Measurements from ENCODE around the gene UMAD1. TPM values are rescaled to one million over a fixed set of nuclear protein-coding genes. Genes with fewer than 3 reads are reported as not detected.

Gene UMAD1
- total and polyA plus RNA-seq, 2 of the 4 experiments (the other 2 are of a cell fraction), result 5.2 to 8.4 TPM

GRCh38 chr7:7699970-7700369 lies 59.4 kb downstream of the UMAD1 start:
- Histone ChIP-seq H2AFZ (replicated peaks; ENCODE audit: low read length, poor library complexity) (no peak overlapping the region), H3K79me1 (ENCODE audit: low read depth in 1 of 2, low read length in 2 of 2) (peaks cover 2 to 6% of the 10 kb centered on the region in 2 experiments; a peak in 2 of 4 replicates), H3K18ac (ENCODE audit: low read depth, low read length) (peak overlapping the region; percentile 91; the same call in 1 of the 2 replicates), H3K4me1 (ENCODE audit: control insufficient read depth, insufficient read depth, low read length) (peaks cover 4% of the 10 kb centered on the region; the same call in 1 of the 2 replicates), H3K9me3 (ENCODE audit: control insufficient read depth, insufficient read depth, low read length) (peaks cover 6% of the 10 kb centered on the region; the same call in 1 of the 2 replicates), H3K4me2 (ENCODE audit: low read depth, low read length) (peak overlapping the region; percentile 42; the same call in 1 of the 2 replicates), H2BK20ac (ENCODE audit: low read depth, low read length) (no peak overlapping the region), H2BK5ac (ENCODE audit: low read depth, low read length, poor library complexity, severe bottlenecking) (peak overlapping the region; percentile 46), H3K23ac (ENCODE audit: low read depth, low read length) (no peak overlapping the region), H4K8ac (ENCODE audit: low read depth in 2 of 2, low read length in 2 of 2) (peak overlapping the region in 1 of 2 experiments; percentile 6; a peak in 1 of 4 replicates), H4K20me1 (ENCODE audit: insufficient read depth, low read length) (no peaks in the 10 kb centered on the region), H3K14ac (replicated peaks; ENCODE audit: low read depth, low read length) (peak overlapping the region; percentile 57; the same call in 1 of the 2 replicates), H3K56ac (ENCODE audit: extremely low read depth, insufficient read depth, low read length) (no peak overlapping the region; the same call in 1 of the 2 replicates), H2BK15ac (ENCODE audit: low read depth, low read length) (no peak overlapping the region), H2BK120ac (ENCODE audit: low read depth, low read length) (peak overlapping the region; percentile 16; the same call in 1 of the 2 replicates), H3K36me3 (ENCODE audit: control insufficient read depth, insufficient read depth, low read length) (no peaks in the 10 kb centered on the region), H3K27ac (ENCODE audit: insufficient read depth, low read length) (peak overlapping the region; percentile 79; the same call in 1 of the 2 replicates), H2AK5ac (ENCODE audit: low read depth, low read length) (no peak overlapping the region), H3K9me1 (ENCODE audit: insufficient read depth, low read length) (no peaks in the 10 kb centered on the region; the same call in 1 of the 2 replicates), H3K27me3 (ENCODE audit: control insufficient read depth, insufficient read depth, low read length) (no peaks in the 10 kb centered on the region), H3K4me3 (ENCODE audit: insufficient read depth, low read depth, low read length) (no peak overlapping the region), H4K5ac (ENCODE audit: low read depth, low read length) (peak overlapping the region; percentile 59; the same call in 1 of the 2 replicates), H3K9ac (ENCODE audit: low read depth, low read length) (no peak overlapping the region), H3K4ac (ENCODE audit: low read depth, low read length) (peak overlapping the region; percentile 18), H2AK9ac (replicated peaks; ENCODE audit: low read depth, low read length, poor library complexity) (no peak overlapping the region), H4K91ac (ENCODE audit: insufficient read depth, low read depth, low read length) (peak overlapping the region; percentile 2; the same call in 1 of the 2 replicates)
- TF ChIP-seq MAZ (IDR thresholded peaks at IDR 0.05; ENCODE audit: borderline replicate concordance, low read depth, low read length) (no peak), CEBPB (IDR thresholded peaks at IDR 0.05; ENCODE audit: low read depth, low read length) (no peak), RAD21 (IDR thresholded peaks at IDR 0.05; ENCODE audit: low read length) (no peak), POLR2A (IDR thresholded peaks at IDR 0.05; ENCODE audit: low read depth, low read length) (no peak), RCOR1 (IDR thresholded peaks at IDR 0.05; ENCODE audit: insufficient replicate concordance, low read length) (no peak), MXI1 (IDR thresholded peaks at IDR 0.05; ENCODE audit: borderline replicate concordance, low read depth, low read length) (no peak), BHLHE40 (IDR thresholded peaks at IDR 0.05; ENCODE audit: low read depth, low read length) (no peak), SMC3 (IDR thresholded peaks at IDR 0.05; ENCODE audit: low read depth, low read length) (no peak), NFE2L2 (IDR thresholded peaks at IDR 0.05; ENCODE audit: low read depth, low read length) (no peak), CHD1 (IDR thresholded peaks at IDR 0.05; ENCODE audit: low read depth, low read length) (no peak), RFX5 (IDR thresholded peaks at IDR 0.05; ENCODE audit: low read depth, low read length) (no peak), ELK1 (IDR thresholded peaks at IDR 0.05; ENCODE audit: borderline replicate concordance, low read depth, low read length) (no peak), MAFK (IDR thresholded peaks at IDR 0.05; ENCODE audit: low read depth, low read length) (no peak), CTCF (conservative IDR thresholded peaks at IDR 0.05; ENCODE audit: low read depth, low read length) (no peak), FOS (IDR thresholded peaks at IDR 0.05; ENCODE audit: low read depth, low read length) (no peak)
- TF ChIP-seq, protein P1, sequence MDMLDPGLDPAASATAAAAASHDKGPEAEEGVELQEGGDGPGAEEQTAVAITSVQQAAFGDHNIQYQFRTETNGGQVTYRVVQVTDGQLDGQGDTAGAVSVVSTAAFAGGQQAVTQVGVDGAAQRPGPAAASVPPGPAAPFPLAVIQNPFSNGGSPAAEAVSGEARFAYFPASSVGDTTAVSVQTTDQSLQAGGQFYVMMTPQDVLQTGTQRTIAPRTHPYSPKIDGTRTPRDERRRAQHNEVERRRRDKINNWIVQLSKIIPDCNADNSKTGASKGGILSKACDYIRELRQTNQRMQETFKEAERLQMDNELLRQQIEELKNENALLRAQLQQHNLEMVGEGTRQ (IDR thresholded peaks at IDR 0.05; ENCODE audit: low read depth, low read length), result no peak
- in situ Hi-C loops (cut with MboI; ENCODE audit: low sequenced_read_pairs), result no loop called here
- DNase-seq, result no peak
- ATAC-seq (ENCODE audit: low read depth), result peak; percentile 64
- no TSS peak for BruUV-seq (replicated peaks)
- ChIA-PET CTCF (interaction anchor here (1.0 to 1.4 kb wide), 2 partner anchors 8 to 19 kb away, joined by 3 to 7 read pairs; no protein-coding TSS in a partner anchor), POLR2A (ENCODE audit: unreplicated experiment) (no interaction called here)
- intact Hi-C loops (cut with micrococcal nuclease), result loop anchor here (5.0 kb wide), 3 partner anchors 58 to 272 kb away; partner anchors contain the start of gene UMAD1
- dilution Hi-C loops (cut with HindIII; ENCODE audit: low sequenced_read_pairs, unreplicated experiment), result no loop called here
